Activated CD4-positive, alpha-beta T cell treated with anti-CD3 and anti-CD28 coated beads, Interleukin-2, amount 50 U/mL, for 4 hours (primary cell): ENCODE results near the gene C5orf15.

Experiments
- DNase-seq, 2 experiments: peaks; one replicate each; pipeline ENCODE4 v3.0.0-alpha.2; 2020

Gene C5orf15

GRCh38 chr5:133935667-133935940 is 32.8 kb downstream of the C5orf15 start:
- DNase-seq, result no peak

- no peak for DNase-seq
Measured at GRCh38 chr5:133934822-133935666, 33.4 kb downstream of the C5orf15 start.

DNA sequence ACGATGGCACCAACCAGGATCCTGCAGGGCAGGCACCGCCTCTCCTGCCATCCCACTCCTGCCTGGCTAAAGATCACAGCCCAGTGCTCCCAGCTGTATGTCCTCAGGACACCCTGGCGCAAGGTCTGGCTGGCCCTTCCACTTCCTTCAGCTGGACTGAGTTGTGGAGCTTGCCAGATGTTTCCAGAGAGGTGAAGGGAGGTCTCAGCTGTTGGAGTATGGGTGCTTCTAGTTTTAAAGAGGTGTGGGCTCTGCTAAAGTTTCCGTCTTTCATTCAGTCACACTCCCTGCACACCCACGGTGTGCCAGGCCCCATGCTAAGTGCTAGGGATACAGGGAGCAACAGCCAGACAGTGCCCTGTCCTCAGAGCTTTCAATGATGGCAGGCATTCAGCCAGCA is 34.1 kb downstream of the C5orf15 start:
- DNase-seq, result no peak

DNA sequence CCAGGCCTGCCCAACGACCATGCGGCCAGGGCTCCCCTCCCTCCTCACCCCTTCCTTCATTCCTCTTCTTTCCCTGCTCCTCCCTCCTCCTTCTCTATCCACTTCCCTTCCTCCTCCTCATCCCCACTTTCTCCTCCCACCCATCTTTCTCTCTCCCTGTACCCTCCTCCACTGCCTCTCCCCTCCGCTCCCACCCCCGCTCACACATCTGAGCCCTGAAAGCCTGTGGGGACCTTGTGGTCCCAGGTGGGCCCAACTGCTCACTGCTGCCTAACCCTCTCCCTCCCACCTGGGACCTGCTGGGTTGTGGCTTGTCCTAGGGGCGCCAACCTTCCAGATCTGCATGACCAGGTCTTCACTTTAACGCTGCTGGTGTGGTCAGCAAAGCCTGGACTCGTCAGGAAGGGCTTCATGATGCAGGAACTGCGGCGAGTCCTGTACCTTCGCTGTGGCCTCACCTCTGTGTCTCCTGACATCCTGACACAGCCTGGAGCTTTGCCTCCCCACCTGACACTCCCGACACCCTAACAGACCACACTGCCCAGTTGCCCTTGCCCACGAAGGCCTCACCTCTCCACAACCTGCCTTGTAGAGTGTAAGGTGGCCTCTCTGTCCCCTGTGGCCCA is 34.6 kb downstream of the C5orf15 start:
- no peak for DNase-seq

GRCh38 chr5:133933169-133933509 is 35.3 kb downstream of the C5orf15 start:
- DNase-seq, result no peak

DNA sequence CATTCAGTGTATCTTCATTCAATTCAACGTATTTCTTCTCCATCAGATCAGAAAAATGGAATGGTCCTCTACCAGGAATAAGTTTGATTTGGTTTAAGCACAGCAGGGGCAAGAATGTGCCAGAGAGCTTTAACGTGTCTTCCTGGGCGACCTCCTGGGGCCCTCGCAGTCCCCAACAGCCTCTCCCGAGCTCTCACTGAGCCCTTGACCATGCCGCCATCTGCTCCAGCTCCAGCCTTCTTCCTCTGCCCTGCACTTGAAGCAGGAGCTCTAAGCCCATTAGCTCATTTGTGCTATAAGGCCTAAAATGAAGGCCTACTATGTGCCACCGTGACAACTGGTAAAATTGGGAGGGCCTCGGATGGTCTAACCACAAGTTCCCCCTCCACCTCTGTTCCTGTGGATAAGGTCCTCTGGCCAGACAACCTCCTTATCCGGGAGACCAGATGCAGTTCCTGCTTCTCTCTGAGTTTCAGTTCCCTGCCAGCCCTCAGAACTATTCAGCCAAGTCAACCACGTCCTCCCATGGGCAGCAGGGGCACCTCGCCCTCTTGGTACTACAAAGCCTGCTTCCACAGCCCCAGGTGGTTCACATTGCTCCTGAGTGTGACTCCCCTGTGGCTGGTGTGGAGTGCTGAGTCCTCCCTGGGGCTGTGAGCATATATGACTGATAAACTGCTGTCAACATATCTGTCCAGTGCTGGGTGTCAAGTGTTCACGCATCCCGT is 35.8 kb downstream of the C5orf15 start:
- no peak for DNase-seq

- no peak for DNase-seq
Measured at GRCh38 chr5:133931546-133931945, 36.9 kb downstream of the C5orf15 start.

GRCh38 chr5:133930813-133931090 is 37.7 kb downstream of the C5orf15 start:
- DNase-seq, result no peak

GRCh38 chr5:133930061-133930812 is 38.2 kb downstream of the C5orf15 start:
- DNase-seq, result peak; percentile 55 to 57

DNA sequence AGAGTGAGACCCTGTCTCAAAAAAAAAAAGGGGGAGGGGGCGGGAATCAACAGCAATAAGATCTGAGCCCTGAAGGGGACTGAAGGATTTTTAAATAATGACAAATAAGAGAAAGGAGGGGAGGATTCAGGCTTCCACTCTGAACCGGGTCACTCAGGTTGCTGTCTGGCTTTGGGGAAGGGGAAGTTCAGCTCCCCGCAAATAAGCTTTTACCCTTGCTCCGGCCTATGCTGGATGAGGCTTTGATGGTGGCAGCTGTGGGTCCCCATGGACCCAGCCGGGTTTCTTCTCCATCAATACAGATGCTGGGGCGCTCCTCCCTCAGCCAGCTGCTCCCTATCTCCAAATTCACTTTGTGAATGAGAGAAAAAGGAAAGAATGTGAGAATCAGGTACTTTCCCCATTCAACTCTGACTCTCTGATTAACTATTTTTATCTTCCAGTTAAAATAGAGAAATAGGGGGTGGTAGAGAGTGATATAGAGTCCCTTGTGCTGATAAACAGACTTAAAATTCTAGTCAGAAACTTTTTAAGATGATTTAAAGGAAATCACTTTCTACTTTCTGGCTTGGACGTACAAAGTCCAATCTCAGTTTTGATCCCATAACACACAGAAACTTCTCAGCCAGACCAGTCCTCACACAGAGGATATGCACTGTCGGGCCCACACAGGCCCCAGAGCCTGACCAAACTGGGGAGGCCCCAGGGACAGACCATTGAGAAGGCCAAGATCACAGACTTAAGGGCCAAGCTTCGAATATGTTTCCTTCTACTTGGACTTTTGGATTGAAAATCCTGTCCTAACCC is 39.6 kb downstream of the C5orf15 start:
- DNase-seq, result no peak

DNA sequence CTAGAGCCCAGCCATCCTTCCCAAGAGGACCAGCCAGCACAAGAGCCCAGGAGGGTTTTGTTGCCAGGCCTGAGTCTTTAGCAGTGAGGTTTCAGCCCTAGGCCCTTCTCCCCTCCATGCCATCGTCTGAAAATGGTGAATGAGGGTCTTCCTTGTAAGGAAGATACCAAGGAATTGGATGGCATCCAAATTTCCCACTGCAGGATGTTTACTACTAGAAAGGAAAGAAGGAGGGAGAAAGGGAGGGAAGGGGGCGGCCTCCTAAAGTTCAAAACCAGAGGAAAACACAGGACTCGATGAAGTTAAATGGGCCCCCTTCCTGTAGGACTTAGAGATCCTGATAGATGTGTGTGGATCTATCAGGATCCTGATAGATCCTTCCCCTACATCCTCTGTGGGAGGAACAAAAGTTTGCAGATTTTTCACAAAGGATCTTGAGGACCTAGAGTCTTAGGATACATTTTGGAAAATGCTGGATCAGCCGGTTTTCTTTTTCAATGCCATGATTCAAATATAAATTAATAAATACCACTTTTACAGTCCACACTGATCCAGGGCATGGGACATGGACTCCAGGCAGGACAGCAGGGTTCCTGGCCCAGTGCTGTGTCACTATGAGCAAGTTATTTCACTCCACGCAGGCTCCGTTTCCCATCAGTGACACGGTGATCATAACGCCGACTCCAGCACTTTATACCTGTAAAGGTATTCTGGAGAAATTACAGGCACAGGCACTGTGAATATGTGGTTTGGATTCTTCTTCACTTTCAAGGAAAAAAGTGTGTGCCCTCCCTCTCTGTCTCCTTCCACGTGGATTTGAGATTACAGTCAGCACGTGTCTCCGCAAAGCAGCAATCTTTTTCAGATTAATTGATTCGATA is 40.9 kb downstream of the C5orf15 start:
- no peak for DNase-seq

DNA sequence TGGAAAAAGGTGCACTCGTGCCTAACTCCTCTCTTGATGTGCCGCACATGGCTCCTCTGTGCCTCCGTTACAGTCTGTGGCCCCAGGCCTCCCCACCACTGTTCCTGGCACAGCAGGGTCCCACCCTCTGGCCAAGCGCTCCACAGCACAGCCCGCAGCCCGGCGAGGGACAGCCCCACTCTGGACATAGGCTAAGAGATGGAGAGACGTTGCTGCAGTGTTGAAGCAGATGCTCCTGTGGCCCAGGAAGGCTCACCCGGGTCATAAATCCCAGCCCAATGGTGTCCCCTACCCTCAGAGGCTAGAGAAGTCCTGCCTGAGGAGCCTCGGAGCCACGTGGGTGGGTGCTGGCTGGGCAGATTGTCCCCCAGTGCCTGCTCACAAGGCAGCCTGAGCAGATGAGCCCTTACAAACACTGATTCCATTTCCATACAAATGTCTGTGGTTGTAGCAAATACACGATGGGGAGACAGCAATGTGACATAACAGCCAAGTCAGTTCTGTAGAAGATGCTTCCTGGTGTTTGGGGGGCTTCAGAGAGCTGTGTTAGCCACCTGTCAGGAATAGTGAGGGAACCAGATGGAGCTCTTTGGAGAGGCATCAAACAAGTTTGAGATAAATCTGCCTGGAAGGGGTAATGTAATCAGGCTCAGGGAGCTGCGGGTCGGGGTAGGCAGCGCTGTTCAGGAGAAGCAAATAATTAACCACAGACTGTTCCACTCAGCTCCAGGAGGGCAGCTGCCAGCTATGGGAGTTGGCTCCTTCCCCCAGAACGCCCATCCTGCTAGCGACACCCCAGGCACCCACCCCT is 41.7 kb downstream of the C5orf15 start:
- DNase-seq, result no peak

DNA sequence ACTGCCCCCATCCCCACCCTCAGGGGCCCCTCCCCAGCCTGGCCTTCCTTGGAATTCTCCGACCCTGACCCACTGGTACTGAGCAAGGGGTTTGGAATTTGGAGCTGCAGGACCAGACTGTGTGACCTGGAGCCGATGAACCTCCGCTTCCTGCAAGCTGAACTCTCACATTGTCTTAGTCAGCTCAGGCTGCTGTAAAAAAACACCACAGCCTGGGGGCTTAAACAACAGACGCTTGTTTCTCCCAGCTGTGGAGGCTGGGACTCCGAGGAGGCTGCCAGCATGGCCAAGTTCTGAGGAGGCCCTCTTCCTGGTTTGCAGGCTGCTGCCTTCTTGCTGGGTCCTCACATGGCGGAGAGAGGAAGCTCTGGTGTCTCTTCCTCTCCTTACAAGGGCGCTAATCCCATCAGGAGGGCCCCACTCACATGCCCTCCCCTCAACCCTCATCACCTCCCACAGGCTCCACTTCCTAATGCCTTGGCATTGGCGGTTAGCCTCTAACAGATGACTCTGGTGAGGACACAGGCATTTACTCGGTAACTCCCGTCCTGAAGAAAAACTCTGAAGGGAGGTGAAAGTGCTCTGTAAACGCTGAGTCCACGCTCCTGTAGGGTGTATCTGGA is 42.4 kb downstream of the C5orf15 start:
- DNase-seq, result no peak

GRCh38 chr5:133925269-133925668 is 43.2 kb downstream of the C5orf15 start:
- DNase-seq, result no peak

DNA sequence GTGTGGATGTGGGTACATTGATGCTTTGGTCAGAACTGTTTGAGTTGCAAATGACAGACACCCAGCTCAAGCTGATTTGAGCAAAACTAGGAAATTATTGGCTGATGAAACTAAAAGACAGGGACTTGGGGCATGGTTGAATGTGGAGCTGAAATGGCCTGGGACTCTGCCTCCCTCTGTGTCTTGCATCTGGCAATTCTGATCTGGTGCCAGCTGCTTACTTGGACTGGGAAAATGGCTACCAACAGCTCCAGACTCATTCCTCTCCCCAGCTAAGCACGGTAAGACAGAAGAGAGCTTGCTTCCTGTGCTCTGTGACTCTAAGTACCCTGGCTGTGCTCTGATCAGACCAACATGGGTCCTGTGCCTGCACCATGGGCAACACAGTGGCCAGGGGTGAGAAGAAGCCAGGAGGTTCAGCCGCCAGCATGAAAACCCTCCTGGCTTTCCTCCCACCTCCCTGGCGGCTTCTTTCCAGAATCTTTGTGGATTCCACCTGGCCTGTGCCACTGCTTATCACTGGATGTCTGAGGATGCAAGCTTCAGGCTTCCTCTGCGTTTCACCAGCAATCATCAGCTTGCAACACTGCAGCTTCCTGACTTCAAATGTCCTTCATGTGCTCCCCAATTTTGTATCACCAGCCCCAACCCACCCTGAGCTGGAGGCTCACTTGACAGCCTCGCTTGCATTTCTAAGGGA is 44.1 kb downstream of the C5orf15 start:
- DNase-seq, result no peak

DNA sequence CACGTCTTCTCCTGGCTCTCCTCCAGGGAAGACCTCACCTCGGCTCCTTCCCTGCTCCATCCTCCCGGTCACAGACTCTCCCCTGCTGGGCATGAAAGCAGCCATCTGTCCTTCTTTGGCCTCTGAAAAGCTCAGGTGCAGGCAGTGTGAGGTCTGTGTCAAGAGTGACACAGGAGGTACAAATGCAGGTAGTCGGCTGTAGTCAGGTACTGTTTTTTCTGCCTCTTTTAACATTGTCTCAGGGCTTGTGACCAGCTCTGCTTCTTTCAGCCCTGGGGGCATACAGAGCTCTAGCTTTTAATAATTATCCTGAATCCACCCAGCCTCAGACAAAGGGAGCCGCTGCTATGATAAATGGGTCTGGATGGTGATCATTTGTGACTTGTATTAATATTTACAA is 46.4 kb downstream of the C5orf15 start:
- no peak for DNase-seq

DNA sequence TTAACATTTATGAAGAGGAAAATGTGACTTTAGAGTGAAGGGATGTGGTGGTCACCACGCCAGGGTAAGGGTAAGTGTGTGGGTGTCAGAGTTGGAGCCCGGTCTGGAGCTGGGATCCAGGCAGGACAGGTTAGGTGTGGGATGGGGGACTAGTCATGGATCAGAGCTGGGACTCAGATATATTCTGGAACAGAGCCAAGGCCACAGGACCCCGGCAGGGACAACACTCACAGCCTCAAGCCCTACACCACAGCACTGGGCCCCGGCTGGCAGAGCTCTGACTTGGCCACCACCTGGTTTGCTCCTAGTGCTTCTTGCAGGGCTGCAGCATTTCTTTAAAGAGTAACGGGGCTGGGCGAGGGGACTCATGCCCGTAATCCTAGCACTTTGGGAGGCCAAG is 47.4 kb downstream of the C5orf15 start:
- DNase-seq, result no peak

DNA sequence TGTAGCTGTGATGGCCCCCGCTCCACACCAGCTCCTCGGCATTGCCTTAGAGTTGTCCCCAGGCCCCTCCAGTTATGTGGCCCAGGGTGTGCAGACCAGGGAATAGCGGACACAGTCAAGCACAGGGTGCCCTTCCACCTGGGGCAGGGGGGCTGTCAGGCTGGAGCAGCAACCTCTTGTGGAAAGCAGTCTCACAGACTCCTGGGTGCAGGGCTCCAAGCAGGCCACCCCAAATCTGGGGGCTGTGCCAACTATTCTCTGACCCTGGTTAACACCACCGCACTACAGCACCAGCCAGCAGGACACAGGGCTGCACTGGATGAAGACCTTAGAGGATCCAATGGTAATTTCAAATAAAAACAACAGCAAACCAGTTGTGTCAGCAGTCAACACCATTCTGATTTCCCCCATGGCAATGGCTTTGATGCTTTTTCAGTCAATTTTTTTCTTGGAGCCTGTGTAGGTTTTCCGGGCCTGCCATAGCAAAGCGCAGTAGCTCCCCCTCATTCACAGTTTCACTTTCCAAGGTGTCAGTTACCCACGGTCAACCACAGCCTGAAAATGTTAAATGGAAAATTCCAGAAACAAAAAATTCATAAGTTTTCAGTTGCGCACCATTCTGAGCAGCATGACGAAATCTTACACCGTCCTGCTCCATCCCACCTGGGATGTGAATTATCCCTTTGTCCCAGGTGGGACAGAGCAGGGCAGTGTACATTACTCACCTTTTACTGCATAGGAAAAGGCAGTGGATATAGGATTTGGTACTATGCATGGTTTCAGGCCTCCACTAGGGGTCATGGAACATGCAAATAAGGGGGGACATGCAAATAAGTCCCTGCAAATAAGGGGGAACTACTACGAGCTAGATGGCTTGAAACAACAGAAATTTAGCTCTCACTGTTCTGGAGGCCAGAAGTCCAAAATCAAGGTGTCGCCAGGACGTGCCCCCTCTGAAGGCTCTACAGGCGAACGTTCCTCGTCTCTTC is 49.0 kb downstream of the C5orf15 start:
- DNase-seq, result no peak

- DNase-seq, result no peak
Measured at GRCh38 chr5:133918731-133919130, 49.7 kb downstream of the C5orf15 start.
